Cerebellar nuclear complex (tissue), 1 donor: ENCODE measurements around the gene GMPR.

Experiments used
- DNase-seq, 2 experiments: peaks; one replicate each; lab custom pipeline; 2025; lab: John Stamatoyannopoulos, UW

GMPR gene

GRCh38 chr6:16238057-16238962 is at the start of gene GMPR:
GMPR (plus strand) TSS chr6:16238587; CDS start chr6:16238694, 107 bp downstream.
- DNase-seq, result no peak

- DNase-seq, result no peak
Measured at GRCh38 chr6:16190214-16190613, 48.2 kb upstream of the GMPR start.

GRCh38 chr6:16196260-16196983 is 42.0 kb upstream of the GMPR start:
- no peak for DNase-seq

GRCh38 chr6:16196984-16197546 is 41.3 kb upstream of the GMPR start:
- no peak for DNase-seq

- no peak for DNase-seq
Measured at GRCh38 chr6:16198061-16198705, 40.2 kb upstream of the GMPR start.

GRCh38 chr6:16199804-16200203 is 38.6 kb upstream of the GMPR start:
- no peak for DNase-seq

GRCh38 chr6:16200321-16200883 is 38.0 kb upstream of the GMPR start:
- DNase-seq, result no peak

- DNase-seq, result no peak
Measured at GRCh38 chr6:16201706-16202105, 36.7 kb upstream of the GMPR start.

GRCh38 chr6:16204653-16205376 is 33.6 kb upstream of the GMPR start:
- DNase-seq, result no peak

- no peak for DNase-seq
Measured at GRCh38 chr6:16205377-16206144, 32.8 kb upstream of the GMPR start.

GRCh38 chr6:16206595-16207037 is 31.8 kb upstream of the GMPR start:
- peak in 1 of 2 experiments; percentile 25 for DNase-seq

- DNase-seq, result no peak
Measured at GRCh38 chr6:16208989-16209388, 29.4 kb upstream of the GMPR start.

- DNase-seq, result no peak
Measured at GRCh38 chr6:16209539-16209938, 28.8 kb upstream of the GMPR start.

GRCh38 chr6:16212276-16212675 is 26.1 kb upstream of the GMPR start:
- DNase-seq, result no peak

- DNase-seq, result no peak
Measured at GRCh38 chr6:16216501-16217155, 21.8 kb upstream of the GMPR start.

- no peak for DNase-seq
Measured at GRCh38 chr6:16217156-16217721, 21.1 kb upstream of the GMPR start.

GRCh38 chr6:16222826-16223225 is 15.6 kb upstream of the GMPR start:
- DNase-seq, result no peak

- no peak for DNase-seq
Measured at GRCh38 chr6:16223362-16223761, 15.0 kb upstream of the GMPR start.

GRCh38 chr6:16224409-16224808 is 14.0 kb upstream of the GMPR start:
- no peak for DNase-seq
